Colonic mucosa (tissue), 4 donors: ENCODE results near the gene BLM. TPM values are rescaled to one million over a fixed set of nuclear protein-coding genes. Genes with fewer than 3 reads are reported as not detected.

Source experiments
- DNase-seq: peaks from one replicate; pipeline ENCODE4 v3.0.0-alpha.2; 2020
- H3K27ac ChIP-seq: fragments of 200-600 bp; one replicate; pipeline ENCODE4 v1.8.0; 2021
- H3K27me3 ChIP-seq: fragments of 200-600 bp; one replicate; pipeline ENCODE4 v1.8.0; 2021
- H3K36me3 ChIP-seq: fragments of 200-600 bp; one replicate; pipeline ENCODE4 v1.8.0; 2021
- H3K4me1 ChIP-seq: fragments of 200-600 bp; one replicate; pipeline ENCODE4 v1.8.0; 2021; ENCODE audit warnings: mild to moderate bottlenecking
- H3K4me3 ChIP-seq: fragments of 200-600 bp; one replicate; pipeline ENCODE4 v1.8.0; 2021
- H3K9ac ChIP-seq, 2 donors: one replicate each; pipeline ENCODE4 v1.7.0; 2013; ENCODE audit warnings: control low read depth in 2 of 2, low read depth in 2 of 2, low read length in 2 of 2
- H3K9me3 ChIP-seq: fragments of 200-600 bp; one replicate; pipeline ENCODE4 v1.8.0; 2021
- intact Hi-C: fragments of 100-400 bp; cut with DNase I; formaldehyde crosslinking; loops from one replicate; pipeline ENCODE4 v1.14.1; 2022
- total RNA-seq, 2 donors: library from RNA; stranded (reverse); fragmentation: NEBNext Ultra II Directional in 1 of 2; extraction: Animal tissue kit (Norgen Biotek cat#: 25700) in 1 of 2; gene quantifications; one replicate each; pipeline ENCODE4 v1.2.1, GENCODE V29; 2021
- TF ChIP-seq, protein P1 (sequence below): fragments of 200-600 bp; IDR thresholded peaks from one replicate; pipeline ENCODE4 v1.8.0; 2022; ENCODE audit warnings: antibody characterized with exemption, mild to moderate bottlenecking
- donor health status: healthy.
- donor health status: DM: no; HTN: no; CAD: no.
- donor health status: DM: no; HTN: no; CAD: no.

BLM gene
- total RNA-seq, 2 donors from 2014 or later = 3.3 to 16.7 TPM

DNA sequence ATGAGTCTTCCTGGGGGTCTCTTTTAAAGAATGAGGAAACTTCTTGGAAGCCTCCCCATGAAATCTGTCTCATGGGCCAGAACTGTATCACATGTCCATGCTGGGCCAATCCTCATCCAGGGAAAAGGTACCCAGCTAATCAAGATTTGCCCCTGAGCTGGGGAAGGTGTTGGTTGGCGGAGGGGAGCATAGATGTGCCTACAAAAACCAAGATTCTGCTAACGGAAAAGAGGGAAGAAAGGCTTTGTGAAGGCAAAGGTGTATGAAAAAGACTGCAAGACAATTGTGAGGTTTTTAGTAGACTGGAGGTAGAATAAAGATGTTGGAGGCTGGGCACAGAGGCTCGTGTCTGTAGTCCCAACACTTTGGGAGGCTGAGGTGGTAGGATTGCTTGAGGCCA, 18.5 kb upstream of the BLM start:
- DNase-seq = no peak

DNA sequence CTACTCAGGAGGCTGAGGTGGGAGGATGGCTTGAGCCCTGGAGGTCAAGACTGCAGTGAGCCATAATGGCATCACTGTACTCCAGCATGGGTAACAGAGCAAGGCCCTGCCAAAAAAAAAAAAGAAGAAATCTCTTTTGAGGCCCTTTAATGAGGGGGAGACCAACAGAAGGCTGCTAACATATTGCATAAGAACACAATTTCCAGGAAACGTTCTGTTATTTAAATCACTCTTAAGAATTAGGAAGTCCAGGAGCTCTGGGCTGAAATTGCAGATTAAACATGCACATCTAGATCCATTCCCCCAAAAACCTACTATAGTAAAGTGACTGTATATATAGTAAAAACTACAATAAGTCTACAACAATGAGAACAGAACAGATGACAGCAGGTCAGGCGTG, 16.1 kb upstream of the BLM start:
- no peaks in the 10 kb centered on the region for H3K36me3 ChIP-seq
- TF ChIP-seq, protein P1, sequence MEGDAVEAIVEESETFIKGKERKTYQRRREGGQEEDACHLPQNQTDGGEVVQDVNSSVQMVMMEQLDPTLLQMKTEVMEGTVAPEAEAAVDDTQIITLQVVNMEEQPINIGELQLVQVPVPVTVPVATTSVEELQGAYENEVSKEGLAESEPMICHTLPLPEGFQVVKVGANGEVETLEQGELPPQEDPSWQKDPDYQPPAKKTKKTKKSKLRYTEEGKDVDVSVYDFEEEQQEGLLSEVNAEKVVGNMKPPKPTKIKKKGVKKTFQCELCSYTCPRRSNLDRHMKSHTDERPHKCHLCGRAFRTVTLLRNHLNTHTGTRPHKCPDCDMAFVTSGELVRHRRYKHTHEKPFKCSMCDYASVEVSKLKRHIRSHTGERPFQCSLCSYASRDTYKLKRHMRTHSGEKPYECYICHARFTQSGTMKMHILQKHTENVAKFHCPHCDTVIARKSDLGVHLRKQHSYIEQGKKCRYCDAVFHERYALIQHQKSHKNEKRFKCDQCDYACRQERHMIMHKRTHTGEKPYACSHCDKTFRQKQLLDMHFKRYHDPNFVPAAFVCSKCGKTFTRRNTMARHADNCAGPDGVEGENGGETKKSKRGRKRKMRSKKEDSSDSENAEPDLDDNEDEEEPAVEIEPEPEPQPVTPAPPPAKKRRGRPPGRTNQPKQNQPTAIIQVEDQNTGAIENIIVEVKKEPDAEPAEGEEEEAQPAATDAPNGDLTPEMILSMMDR = no peak
- no peak overlapping the region for H3K27ac ChIP-seq
- intact Hi-C loops = no loop called here
- no peaks in the 10 kb centered on the region for H3K4me1 ChIP-seq
- no peaks in the 10 kb centered on the region for H3K9me3 ChIP-seq
- DNase-seq = no peak
- no peak overlapping the region for H3K4me3 ChIP-seq
- no peaks in the 10 kb centered on the region for H3K27me3 ChIP-seq
- no peak overlapping the region for H3K9ac ChIP-seq

More for the DNA sequence above, 18.5 kb upstream of the BLM start:
- no peak overlapping the region for H3K27ac ChIP-seq
- TF ChIP-seq, protein P1 = no peak
- H3K27me3 ChIP-seq = no peaks in the 10 kb centered on the region
- no peak overlapping the region for H3K9ac ChIP-seq
- no peaks in the 10 kb centered on the region for H3K9me3 ChIP-seq
- no peak overlapping the region for H3K4me3 ChIP-seq
- intact Hi-C loops = no loop called here
- no peaks in the 10 kb centered on the region for H3K36me3 ChIP-seq
- no peaks in the 10 kb centered on the region for H3K4me1 ChIP-seq

DNA sequence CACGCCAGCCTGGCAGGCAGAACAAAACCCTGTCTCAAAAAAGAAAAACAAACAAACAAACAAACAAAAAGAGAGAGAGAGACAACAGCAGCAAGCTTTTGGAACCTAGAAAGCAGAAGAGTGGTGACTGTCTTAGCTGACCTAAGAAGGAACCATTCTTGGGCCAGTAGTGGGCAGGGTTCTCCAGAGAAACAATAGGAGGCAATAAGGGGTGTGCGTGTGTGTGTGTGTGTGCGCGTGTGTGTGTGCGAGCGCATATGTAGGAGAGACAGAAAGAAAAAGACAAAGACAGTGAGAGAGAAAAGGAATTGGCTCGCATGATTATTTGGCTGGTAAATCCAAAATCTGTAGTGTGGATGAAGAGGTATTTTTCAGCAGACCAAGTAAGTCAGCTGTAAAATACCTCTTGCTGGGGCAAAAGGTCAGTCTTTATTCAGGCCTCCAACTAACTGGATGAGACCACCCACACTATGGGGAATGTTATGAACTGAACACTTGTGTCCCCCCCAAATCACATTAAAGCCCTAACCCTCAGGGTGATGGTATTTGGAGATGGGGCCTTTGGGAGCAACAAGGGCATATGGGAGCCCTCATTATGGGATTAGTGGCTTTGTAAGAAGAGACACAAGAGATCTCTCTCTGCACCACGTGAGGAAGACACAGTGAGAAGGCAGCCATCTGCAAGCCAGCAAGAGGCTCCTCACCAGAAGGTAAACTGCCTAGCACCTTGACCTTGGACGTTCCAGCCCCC, 15.1 kb upstream of the BLM start:
- TF ChIP-seq, protein P1 = no peak
- Histone ChIP-seq H3K9ac (no peak overlapping the region), H3K27ac (no peak overlapping the region), H3K9me3 (no peaks in the 10 kb centered on the region), H3K27me3 (no peaks in the 10 kb centered on the region), H3K4me1 (no peaks in the 10 kb centered on the region), H3K36me3 (no peaks in the 10 kb centered on the region), H3K4me3 (no peak overlapping the region)
- DNase-seq = no peak
- intact Hi-C loops = no loop called here

DNA sequence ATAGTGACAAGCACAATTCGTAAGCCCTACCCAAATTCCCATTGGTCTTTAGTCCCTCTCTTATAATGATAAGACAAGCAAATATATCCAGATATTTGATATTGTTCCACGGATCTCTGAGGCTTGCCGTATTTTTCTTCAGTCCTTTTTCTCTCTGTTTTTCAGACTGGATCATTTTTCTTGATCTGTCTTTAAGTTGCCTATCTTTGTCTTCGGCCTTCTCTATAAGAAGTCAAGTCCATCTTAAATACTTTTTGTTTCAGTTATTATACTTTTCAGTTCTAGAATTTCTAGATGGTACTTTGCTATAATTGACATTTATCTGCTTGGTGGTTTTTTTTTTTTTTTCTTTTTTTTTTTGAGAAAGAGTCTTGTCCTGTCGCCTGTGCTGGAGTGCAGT, 13.7 kb upstream of the BLM start:
- H3K36me3 ChIP-seq = no peaks in the 10 kb centered on the region
- TF ChIP-seq, protein P1 = no peak
- H3K27me3 ChIP-seq = no peaks in the 10 kb centered on the region
- H3K4me3 ChIP-seq = no peak overlapping the region
- H3K27ac ChIP-seq = no peak overlapping the region
- no peak overlapping the region for H3K9ac ChIP-seq
- DNase-seq = no peak
- intact Hi-C loops = no loop called here
- no peaks in the 10 kb centered on the region for H3K4me1 ChIP-seq
- no peaks in the 10 kb centered on the region for H3K9me3 ChIP-seq

DNA sequence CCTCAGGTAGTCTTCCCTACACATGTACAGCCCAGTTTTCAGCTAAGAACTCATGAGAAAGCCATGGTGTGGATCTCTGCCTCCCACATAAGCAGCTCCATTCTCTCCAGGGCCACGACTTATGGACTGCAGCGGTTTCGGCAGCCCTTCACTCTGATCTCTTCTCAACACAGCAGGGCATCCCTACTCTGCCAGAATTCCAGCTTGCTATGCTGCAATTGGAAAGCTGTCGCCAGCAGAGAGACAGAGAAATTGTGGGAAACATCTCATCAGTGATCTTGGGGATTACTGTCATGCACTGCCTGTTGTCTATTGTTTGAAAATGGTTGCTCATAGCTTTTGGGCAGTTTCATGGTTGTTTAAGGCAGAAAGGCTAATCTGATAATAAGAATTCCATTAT, 11.9 kb upstream of the BLM start:
- no peaks in the 10 kb centered on the region for H3K27me3 ChIP-seq
- no peaks in the 10 kb centered on the region for H3K9me3 ChIP-seq
- H3K4me3 ChIP-seq = no peak overlapping the region
- H3K4me1 ChIP-seq = no peaks in the 10 kb centered on the region
- TF ChIP-seq, protein P1 = no peak
- H3K36me3 ChIP-seq = no peaks in the 10 kb centered on the region
- no peak for DNase-seq
- intact Hi-C loops = no loop called here
- no peak overlapping the region for H3K9ac ChIP-seq
- H3K27ac ChIP-seq = no peak overlapping the region
